K562 (cell line): ENCODE results near the gene SERHL2.

Source experiments
- CBX8 ChIP-seq: fragments of 200-600 bp; sonication (generic); IDR thresholded peaks from 2 replicates; pipeline ENCODE4 v1.6.1; 2012; ENCODE audit warnings: borderline replicate concordance, mixed run types, low read depth, mild to moderate bottlenecking, moderate library complexity, mixed read lengths, low read length, control low read depth, inconsistent platforms; ENCODE audit not compliant: poor library complexity, severe bottlenecking; ENCODE audit errors: extremely low read depth
- CHD1 ChIP-seq: fragments of 200-600 bp; sonication (generic); IDR thresholded peaks from one replicate; pipeline ENCODE4 v1.6.1; 2012; ENCODE audit warnings: mild to moderate bottlenecking, moderate library complexity, low read length, inconsistent platforms
- JUN ChIP-seq, 2 experiments: sonication (generic) in 1 of 2; formaldehyde crosslinking in 1 of 2; IDR thresholded peaks; 2 replicates each; pipeline versions ENCODE4 v1.6.1 to v1.8.0; 2012 to 2022; ENCODE audit warnings: borderline replicate concordance in 2 of 2, mild to moderate bottlenecking in 2 of 2, improper control_type of control experiment in 1 of 2, low read depth in 1 of 2, low read length in 1 of 2, missing genetic modification reagents in 1 of 2
- POLR2G ChIP-seq: fragments of 200-400 bp; formaldehyde crosslinking; IDR thresholded peaks from 2 replicates; pipeline ENCODE4 v1.6.1; 2017; ENCODE audit warnings: low read depth, mild to moderate bottlenecking, antibody characterized with exemption, low read length, moderate library complexity
- SNIP1 ChIP-seq: fragments of 450-650 bp; IDR thresholded peaks from 2 replicates; pipeline ENCODE4 v1.7.1; 2017; ENCODE audit warnings: low read depth, mild to moderate bottlenecking
- ZNF146 ChIP-seq: IDR thresholded peaks from one replicate; pipeline ENCODE4 v1.6.1; 2018; ENCODE audit warnings: missing compliant biosample characterization; ENCODE audit not compliant: unreplicated experiment
- ZZZ3 ChIP-seq: fragments of 450-650 bp; IDR thresholded peaks from 2 replicates; pipeline ENCODE4 v1.6.1; 2016; ENCODE audit warnings: antibody characterized with exemption, mild to moderate bottlenecking, moderate library complexity
- TF ChIP-seq, protein P1 (sequence below): sonication (generic); formaldehyde crosslinking; IDR thresholded peaks from 2 replicates; pipeline ENCODE4 v1.8.1; 2023; ENCODE audit warnings: missing genetic modification reagents, mild to moderate bottlenecking, borderline replicate concordance

DNA sequence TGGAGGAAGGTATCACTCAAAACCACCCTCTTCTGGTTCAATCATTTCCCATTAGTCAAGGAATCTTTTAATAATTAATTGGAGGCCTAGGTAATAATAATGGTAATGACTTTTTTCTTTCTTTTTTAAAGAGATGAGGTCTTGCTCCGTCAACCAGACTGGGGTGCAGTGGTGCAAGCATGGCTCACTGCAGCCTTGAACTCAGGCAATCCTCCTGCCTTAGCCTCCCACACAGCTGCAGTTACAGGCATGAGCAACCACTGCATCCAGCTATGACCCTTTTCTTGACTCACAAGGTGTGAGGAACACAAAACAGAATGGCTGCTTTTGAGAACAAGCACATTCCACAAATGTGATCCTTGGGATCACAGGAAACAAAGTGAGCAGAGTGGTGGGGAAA, 57.3 kb downstream of the SERHL2 start:
- TF ChIP-seq, protein P1, sequence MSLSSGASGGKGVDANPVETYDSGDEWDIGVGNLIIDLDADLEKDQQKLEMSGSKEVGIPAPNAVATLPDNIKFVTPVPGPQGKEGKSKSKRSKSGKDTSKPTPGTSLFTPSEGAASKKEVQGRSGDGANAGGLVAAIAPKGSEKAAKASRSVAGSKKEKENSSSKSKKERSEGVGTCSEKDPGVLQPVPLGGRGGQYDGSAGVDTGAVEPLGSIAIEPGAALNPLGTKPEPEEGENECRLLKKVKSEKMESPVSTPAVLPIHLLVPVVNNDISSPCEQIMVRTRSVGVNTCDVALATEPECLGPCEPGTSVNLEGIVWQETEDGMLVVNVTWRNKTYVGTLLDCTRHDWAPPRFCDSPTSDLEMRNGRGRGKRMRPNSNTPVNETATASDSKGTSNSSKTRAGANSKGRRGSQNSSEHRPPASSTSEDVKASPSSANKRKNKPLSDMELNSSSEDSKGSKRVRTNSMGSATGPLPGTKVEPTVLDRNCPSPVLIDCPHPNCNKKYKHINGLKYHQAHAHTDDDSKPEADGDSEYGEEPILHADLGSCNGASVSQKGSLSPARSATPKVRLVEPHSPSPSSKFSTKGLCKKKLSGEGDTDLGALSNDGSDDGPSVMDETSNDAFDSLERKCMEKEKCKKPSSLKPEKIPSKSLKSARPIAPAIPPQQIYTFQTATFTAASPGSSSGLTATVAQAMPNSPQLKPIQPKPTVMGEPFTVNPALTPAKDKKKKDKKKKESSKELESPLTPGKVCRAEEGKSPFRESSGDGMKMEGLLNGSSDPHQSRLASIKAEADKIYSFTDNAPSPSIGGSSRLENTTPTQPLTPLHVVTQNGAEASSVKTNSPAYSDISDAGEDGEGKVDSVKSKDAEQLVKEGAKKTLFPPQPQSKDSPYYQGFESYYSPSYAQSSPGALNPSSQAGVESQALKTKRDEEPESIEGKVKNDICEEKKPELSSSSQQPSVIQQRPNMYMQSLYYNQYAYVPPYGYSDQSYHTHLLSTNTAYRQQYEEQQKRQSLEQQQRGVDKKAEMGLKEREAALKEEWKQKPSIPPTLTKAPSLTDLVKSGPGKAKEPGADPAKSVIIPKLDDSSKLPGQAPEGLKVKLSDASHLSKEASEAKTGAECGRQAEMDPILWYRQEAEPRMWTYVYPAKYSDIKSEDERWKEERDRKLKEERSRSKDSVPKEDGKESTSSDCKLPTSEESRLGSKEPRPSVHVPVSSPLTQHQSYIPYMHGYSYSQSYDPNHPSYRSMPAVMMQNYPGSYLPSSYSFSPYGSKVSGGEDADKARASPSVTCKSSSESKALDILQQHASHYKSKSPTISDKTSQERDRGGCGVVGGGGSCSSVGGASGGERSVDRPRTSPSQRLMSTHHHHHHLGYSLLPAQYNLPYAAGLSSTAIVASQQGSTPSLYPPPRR, result no peak
- TF ChIP-seq ZZZ3 (no peak), POLR2G (no peak), SNIP1 (no peak), CHD1 (no peak), CBX8 (no peak), ZNF146 (CRISPR knock-in tag) (no peak), JUN (IDR thresholded peaks at IDR 0.05; ENCODE audit: borderline replicate concordance, low read depth, low read length) (no peak), JUN (CRISPR knock-in tag; IDR thresholded peaks at IDR 0.05; ENCODE audit: borderline replicate concordance) (no peak)
